Activated gamma-delta T cell (primary cell): ENCODE data around the gene FBXL19.

Experiments used
- DNase-seq: peaks from one replicate; lab custom pipeline; 2025; lab: John Stamatoyannopoulos, UW

FBXL19 gene

DNA sequence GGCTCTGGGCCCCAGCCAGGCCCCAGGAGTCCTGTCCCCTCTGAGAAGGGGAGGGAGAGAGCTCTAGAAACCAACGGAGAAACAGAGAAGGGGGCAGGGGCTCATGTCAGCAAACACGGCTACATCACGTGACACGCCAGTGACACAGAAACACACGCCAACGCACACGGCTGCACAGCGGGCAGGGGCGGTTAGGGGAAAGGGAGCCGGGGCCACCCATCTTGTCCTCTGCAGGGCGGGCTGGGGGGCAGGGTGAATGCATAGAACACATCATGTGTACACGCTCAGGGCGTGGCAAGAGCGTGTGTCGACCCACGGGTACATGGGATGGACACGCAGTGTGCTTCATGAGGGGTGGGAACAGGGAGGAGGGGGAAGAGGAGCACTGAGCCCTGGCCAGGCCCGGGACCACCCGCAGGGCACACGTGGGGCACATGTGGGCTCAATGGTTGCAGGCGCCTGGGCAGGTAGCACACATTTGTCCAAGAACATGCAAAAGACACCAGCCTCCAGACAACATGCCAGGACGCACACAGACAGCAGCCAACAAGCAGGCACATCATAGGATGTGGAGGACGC, 66.2 kb downstream of the FBXL19 start:
- DNase-seq: no peak

DNA sequence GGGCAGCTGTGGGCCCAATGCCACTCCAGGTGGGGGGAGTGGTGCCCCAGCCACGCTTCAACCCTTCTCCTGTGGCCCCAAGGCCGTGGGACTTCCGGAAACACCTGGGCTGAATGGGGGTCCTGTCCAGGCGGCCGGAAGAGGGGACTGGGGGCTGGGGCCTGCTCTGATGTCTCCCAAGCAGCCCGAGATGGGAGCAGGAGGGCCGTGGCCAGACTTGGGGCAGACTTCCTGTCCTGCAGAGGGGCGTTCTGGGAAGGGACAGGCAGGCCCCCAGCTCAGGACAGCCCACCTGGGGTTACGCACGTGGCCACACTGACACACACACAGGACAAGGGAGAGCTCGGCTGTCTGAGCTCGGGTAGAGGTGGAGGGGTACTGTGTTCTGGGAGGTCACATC, 66.7 kb downstream of the FBXL19 start:
- no peak for DNase-seq

- no peak for DNase-seq
Observed at GRCh38 chr16:30991052-30991451, 67.7 kb downstream of the FBXL19 start.

DNA sequence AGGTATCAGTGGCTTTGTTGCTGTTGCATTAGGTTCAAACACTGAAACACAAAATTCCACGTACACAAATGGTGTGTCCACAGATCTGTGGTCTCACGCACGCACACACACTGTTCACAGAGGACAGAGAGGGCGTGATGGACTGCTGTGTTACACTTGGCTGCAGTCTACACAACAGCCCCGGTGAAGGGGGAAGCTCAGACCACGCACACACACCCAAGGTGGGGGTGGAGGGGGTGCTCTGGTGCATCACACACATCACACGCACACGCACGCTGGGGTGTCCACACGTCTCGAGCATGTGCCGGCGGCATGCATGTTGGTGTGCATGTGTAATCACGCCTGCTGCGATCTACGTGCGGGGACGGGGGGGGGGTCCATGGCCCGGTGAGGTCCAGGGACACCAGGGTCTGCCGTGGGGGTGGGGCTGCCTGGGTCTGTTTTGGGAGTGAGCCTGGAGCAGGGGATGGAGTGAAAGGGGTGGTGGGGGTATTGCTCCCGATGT, 69.0 kb downstream of the FBXL19 start:
- no peak for DNase-seq

- no peak for DNase-seq
Observed at GRCh38 chr16:30992931-30993816, 69.8 kb downstream of the FBXL19 start.

DNA sequence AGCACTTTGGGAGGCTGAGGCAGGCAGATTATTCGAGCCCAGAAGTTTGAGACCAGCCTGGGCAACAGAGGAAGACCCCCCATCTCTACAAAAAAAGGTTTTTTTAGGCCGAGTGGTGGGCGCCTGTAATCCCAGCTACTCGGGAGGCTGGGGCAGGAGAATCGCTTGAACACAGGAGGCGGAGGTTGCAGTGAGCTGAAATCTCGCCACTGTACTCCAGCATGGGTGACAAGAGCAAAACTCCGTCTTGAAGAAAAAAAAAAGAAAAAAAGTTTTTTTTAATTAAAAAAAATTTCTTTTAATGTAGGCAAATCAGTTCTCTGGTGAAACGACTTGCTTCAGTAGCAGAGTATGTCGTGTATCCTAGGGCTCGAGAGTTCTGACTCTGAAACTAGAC, 72.6 kb downstream of the FBXL19 start:
- no peak for DNase-seq

DNA sequence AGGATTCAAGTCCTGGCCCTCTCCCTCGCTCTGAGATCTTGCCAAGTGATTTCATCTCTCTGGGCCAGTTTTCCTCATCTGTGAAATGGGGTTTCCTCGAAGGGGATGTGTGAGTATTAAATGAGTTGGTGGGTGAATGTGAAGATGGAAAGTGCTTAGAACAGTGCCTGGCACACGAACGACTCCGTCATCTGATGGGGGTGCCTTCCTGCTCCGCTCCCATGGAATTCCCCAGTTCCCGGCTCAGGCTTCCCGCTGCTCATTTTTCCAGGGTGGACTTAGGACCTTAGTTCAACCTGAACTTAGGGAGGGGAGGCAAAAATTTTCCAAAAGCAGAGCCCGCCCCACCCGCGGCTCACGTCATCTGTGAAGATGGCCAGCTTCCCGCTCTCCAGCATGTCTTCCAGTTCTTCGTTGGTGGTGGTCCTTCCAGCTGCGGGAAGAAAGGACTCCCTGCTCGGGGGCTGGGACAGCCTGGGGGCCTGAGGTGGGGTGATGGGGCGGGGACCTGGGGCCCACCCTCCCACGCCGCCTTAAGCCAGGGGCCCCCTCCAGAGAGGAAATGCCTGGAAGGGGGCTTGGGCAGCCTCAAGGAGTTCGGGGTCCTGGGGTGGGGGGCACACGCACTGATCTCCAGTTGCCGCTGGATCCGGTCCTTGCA, 73.1 kb downstream of the FBXL19 start:
- no peak for DNase-seq

- DNase-seq: peak; percentile 66
Observed at GRCh38 chr16:30996985-30997724, 73.8 kb downstream of the FBXL19 start.

DNA sequence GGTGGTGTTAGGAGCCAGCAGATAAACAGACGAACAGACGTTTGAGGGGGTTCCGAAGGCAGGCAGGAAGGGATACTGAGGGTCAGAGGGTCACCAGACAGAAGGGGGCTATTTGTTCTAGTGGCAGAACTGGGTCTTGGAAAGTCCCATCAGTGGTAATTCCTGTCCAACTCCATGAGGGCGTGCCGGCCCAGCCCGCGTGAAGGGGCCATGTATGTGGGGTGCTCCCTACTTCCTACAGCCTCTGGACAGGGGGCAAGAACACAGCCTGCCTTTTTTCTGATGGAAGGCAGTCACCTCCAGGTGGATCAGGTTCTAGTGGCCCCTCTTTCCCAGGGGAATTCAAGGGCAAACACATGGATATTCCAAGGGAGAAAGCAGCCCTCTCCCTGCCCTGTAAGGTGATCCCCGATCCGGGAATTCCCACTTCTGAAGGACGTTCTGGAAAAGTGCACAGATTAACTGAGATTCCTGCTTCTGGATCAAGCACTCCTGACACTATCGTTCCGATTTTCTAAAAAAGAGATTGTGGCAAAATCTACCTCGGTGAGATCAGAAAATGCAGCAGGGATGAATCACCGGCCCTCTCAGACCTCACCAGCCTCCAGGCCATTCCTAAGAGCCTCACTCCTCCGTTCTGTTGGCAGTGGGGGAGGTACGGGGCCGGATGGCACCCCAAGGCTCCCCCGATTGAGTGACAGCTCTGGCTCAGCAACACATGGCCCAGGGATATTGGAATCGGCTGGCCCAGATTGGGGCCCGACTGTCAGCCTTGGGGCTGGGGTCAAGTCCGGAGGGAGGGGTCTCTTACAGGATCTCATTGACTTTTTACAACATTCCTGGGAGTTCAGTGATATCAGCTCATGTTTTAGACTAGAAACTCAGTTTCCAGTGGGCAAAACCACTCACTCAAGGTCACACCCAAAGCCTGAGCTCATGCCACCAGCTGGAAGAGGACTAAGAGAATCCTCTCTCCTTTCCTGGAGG, 74.6 kb downstream of the FBXL19 start:
- no peak for DNase-seq
